C1 segment of cervical spinal cord (tissue), 14 donors: ENCODE results near the gene SULT1A4.
"Not testable (repeated sequence)": the region's sequence is repeated elsewhere in the genome, so short reads cannot be mapped to it uniquely, and the experiment has no call there.

Experiments
- DNase-seq, 14 donors: peaks; one replicate each; lab custom pipeline; 2025; lab: John Stamatoyannopoulos, UW

SULT1A4 gene

GRCh38 chr16:29459706-29460646 lies at the start of gene SULT1A4:
TSS of gene SULT1A4 (plus strand) at chr16:29459913. CDS start at chr16:29461386, 1,473 bp downstream.
- DNase-seq = not testable (repeated sequence)

GRCh38 chr16:29423587-29423986 lies 36.1 kb upstream of the SULT1A4 start:
- not testable (repeated sequence) for DNase-seq

- DNase-seq = not testable (repeated sequence)
Measured at GRCh38 chr16:29425390-29425789, 34.3 kb upstream of the SULT1A4 start.

DNA sequence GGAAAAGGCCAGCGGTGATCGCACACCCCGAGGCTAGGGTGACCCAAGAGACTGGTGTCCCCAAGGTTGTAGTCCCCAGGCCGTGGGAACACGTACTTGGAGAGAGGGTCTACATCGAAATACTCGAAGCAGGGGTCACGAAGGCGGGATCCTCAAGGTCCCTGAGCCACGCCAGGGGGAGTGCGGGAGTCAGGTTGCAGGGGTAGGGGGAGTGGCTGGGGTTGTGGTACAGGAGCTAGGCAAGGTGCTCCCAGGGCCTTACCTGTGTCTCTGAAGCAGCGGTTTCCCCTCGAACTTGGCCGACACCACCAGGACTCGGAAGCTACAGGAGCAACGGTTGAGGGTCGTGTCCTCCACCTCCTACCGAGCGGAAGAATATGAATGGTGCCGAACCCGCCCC lies 6.0 kb upstream of the SULT1A4 start:
- not testable (repeated sequence) for DNase-seq

DNA sequence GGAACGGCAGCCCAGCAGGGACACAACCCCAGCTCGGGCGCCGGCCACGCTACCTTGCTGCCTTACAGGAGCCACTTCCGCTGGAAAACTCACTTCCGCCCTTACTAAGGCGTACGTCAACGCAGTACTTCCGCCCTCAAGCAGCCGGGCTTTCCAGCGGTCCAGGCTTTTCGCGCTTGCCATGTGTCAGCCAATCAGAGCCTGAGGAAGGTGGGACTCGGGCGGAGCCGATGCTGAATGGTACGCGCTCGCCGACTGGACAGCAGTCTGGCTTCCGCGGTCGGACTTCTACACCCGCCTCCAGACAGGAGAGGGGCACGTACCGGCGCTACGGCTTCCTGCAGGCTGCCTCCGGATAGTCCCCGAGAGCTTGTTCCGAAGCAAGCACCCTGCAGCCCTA lies 5.4 kb upstream of the SULT1A4 start, which contains the start of the genes BOLA2 and SLX1B:
TSS of gene BOLA2 (minus strand) at position 83 of the 400 bp plus-strand sequence. CDS start 98 bp downstream, outside the sequence.
TSS of gene SLX1B (plus strand) at position 265 of the 400 bp plus-strand sequence.
- DNase-seq = not testable (repeated sequence)

GRCh38 chr16:29454828-29455227 lies 4.9 kb upstream of the SULT1A4 start:
- DNase-seq = not testable (repeated sequence)

DNA sequence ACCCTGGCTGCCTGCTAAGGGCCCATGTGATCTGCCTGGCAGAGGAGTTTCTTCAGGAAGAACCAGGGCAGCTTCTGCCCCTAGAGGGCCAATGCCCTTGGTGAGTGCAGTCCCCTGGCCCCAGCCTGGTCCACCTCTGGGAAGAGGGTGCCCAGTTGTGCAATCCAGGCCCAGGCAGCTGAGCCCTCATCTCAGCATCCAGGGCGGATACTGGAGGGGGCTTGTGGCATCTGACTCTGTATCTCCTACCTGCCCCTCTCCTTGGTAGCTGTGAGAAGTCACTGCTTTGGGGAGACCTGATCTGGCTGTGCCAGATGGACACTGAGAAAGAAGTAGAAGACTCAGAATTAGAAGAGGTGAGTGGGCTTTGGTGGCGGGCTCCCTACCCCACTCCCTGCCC lies 2.1 kb upstream of the SULT1A4 start:
- not testable (repeated sequence) for DNase-seq

GRCh38 chr16:29460647-29461030 lies 926 bp downstream of the SULT1A4 start:
- not testable (repeated sequence) for DNase-seq

GRCh38 chr16:29465985-29466824 lies 6.5 kb downstream of the SULT1A4 start:
- DNase-seq = not testable (repeated sequence)

DNA sequence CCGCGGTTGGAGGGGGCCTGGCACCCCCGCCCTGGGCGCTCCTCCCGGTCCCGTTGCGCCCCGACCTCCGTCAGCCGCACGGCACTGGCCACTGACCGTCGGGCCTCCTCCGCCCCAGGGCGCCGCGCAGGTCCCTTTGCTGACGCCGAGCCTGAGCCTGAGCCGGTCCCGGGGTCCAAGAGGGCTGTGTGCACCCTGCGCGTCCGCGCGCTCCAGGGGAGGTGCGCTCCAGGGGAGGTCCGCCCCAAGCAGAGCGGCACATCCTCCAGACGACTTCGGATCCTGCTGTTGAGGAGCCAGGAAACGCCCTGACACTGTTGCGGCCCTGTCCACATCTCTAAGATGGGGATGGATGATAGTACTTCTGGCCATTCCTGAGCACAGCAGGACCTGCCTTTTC lies 7.2 kb downstream of the SULT1A4 start:
- not testable (repeated sequence) for DNase-seq

DNA sequence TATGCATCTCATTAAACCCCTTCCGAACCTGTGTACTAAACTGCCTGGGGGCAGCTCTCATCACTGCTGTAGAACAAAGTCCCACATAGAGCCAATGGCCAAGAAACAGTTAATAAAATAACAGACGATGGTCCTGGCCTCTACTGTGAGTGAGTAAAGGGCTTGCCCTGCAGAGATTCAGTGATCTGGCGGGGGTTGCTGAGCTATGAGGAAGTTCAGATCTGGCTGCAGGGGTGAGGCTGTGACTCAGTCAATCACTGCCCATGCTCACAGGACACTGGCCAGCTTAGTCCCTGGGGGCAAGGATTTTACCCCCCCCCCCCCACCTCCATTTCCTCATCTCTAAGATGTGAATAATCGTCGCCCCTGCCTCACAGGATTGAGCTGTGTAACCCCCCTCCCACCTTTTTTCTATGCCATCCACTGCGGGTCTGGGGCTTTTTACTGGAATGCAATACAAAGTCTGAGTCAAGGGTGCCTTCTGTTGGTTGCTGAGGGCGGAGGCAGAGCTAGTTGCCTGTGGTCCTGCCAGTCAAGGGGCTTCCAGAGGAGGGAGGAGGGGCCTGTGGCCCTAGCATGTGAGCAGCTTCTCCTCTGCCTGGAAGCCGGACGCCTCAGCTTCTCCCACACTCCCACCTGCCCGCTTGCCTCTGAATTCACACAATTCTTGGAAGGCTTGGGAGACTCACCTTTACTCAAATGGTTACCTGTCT lies 8.1 kb downstream of the SULT1A4 start:
- not testable (repeated sequence) for DNase-seq

DNA sequence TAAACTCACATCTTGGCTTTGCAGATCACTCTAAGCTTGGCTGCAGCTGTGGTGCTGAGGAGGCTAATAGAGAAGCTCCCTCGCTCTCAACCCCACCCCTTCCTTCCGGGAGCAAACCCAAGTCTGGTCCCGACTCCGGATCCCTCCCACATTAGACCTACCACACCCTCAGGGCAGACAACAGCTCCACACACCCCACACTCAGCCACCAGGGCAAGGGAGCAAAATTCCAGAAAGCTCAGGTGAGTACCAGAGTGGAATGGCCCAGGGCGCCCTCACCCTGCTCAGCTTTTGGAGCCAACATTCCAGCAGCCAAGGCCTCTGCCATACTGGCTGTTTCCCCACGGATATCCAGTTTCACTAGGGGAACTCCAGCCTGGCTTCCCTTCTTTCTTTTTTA lies 9.9 kb downstream of the SULT1A4 start:
- DNase-seq = not testable (repeated sequence)

- DNase-seq = not testable (repeated sequence)
Measured at GRCh38 chr16:29472065-29472464, 12.4 kb downstream of the SULT1A4 start.

DNA sequence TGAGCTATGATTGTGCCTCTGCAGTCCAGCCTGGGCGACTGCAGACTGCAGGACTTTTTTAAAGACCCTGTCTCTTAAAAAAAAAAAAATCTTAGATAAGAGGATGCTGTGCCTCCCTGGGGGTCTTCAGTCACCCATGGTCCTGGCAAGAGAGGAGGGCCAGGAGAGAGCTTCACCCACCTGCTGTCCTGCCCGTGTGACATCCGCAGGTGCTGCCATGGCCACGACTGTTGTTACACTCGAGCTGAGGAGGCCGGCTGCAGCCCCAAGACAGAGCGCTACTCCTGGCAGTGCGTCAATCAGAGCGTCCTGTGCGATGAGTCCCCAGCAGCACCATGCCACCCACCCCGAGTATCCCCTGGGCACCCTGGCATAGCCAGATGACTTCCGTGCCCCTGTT lies 22.6 kb downstream of the SULT1A4 start:
- not testable (repeated sequence) for DNase-seq

GRCh38 chr16:29506308-29506707 lies 46.6 kb downstream of the SULT1A4 start, which contains the start of gene NPIPB12:
TSS of gene NPIPB12 (minus strand) at chr16:29506408.
- DNase-seq = not testable (repeated sequence)
